Testis (tissue), 2 donors: ENCODE measurements around the gene FAN1.

Experiments
- POLR2A ChIP-seq: fragments of 450-650 bp; IDR thresholded peaks from one replicate; pipeline ENCODE4 v1.6.1; 2017; ENCODE audit warnings: antibody characterized with exemption, mild to moderate bottlenecking, moderate library complexity
- TF ChIP-seq, protein P1 (sequence below), 3 experiments: fragments of 450-650 bp in 2 of 3; fragments of 200-600 bp in 1 of 3; sonication (generic) in 1 of 3; IDR thresholded peaks; one replicate each; pipeline ENCODE4 v1.5.1; 2016 to 2019; ENCODE audit warnings: antibody characterized with exemption in 3 of 3, mild to moderate bottlenecking in 2 of 3, moderate library complexity in 1 of 3

DNA sequence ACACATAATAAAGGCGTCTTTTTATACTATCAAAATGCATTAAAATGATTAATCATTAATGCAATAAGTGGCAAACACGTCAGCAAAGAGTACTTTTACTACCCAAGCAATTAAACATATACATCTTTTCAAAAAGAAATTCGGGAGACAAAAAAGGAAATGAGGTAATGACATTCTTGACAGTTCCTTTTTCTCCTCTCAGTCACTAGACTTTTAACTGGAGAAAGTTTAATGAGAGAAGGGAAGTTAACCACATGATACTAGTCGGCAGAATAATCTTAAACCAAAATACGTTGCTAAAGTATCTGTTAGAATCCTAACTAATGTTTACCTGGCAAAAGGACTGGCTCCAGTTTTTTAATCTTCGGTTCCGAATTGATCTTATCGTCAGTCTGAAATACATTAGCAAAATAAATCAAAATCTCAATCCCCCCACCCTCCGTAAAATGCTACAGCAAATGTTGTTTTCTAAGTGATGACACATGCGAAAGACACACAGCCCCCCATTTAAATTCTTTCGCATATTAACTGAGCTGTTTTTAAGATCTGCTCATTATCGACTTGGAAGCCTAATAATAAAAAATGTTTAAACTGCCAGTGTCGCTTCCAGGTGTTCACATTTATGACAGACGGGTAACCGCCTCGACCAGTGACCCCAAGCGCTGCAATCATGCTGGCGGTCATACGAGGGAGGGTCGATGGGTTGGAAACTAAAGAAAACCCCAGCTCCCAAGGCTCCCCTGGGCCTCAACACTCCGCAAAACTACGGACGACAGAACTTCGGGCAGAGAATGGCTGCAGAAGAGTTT, 86.9 kb downstream of the FAN1 start:
- TF ChIP-seq, protein P1, sequence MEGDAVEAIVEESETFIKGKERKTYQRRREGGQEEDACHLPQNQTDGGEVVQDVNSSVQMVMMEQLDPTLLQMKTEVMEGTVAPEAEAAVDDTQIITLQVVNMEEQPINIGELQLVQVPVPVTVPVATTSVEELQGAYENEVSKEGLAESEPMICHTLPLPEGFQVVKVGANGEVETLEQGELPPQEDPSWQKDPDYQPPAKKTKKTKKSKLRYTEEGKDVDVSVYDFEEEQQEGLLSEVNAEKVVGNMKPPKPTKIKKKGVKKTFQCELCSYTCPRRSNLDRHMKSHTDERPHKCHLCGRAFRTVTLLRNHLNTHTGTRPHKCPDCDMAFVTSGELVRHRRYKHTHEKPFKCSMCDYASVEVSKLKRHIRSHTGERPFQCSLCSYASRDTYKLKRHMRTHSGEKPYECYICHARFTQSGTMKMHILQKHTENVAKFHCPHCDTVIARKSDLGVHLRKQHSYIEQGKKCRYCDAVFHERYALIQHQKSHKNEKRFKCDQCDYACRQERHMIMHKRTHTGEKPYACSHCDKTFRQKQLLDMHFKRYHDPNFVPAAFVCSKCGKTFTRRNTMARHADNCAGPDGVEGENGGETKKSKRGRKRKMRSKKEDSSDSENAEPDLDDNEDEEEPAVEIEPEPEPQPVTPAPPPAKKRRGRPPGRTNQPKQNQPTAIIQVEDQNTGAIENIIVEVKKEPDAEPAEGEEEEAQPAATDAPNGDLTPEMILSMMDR (IDR thresholded peaks at IDR 0.05), result no peak
- TF ChIP-seq POLR2A, result no peak
